IMR-90 (cell line): Measurements from ENCODE around the gene PEA15. TPM values are rescaled to one million over a fixed set of nuclear protein-coding genes. Genes with fewer than 3 reads are reported as not detected.

Experiments used
- ATAC-seq: fragments of 200-7000 bp; cut with Tn5 transposase; 2 replicates; pipeline ENCODE4 v1.9.1; 2020; ENCODE audit warnings: low read depth, mild to moderate bottlenecking, moderate library complexity
- BruUV-seq: library from RNA; stranded (reverse); fragments of 400-500 nt; replicated peaks from 2 replicates; lab custom pipeline; 2021; lab: Mats Ljungman, UMichigan
- CTCF ChIA-PET: fragments of 300-600 bp; formaldehyde crosslinking; extraction: SDS; loops from one replicate; lab custom pipeline; 2021; ENCODE audit warnings: antibody characterized with exemption; lab: Yijun Ruan, JAX
- POLR2A ChIA-PET: fragments of 300-600 bp; sonication (Branson Sonifier 250); formaldehyde crosslinking; loops from one replicate; lab custom pipeline; 2022; ENCODE audit warnings: antibody characterized with exemption; ENCODE audit not compliant: unreplicated experiment; lab: Charles Lee
- DNase-seq: peaks from one replicate; pipeline ENCODE4 v3.0.0; 2013
- H2AFZ ChIP-seq: replicated peaks from 2 replicates; pipeline ENCODE3; 2013; ENCODE audit warnings: low read length, mild to moderate bottlenecking; ENCODE audit not compliant: poor library complexity
- H2AK5ac ChIP-seq: 2 replicates; pipeline ENCODE4 v1.6.1; 2013; ENCODE audit warnings: low read depth, low read length, inconsistent platforms
- H2AK9ac ChIP-seq: replicated peaks from 2 replicates; pipeline ENCODE3; 2013; ENCODE audit warnings: mild to moderate bottlenecking, low read depth, low read length, moderate library complexity; ENCODE audit not compliant: poor library complexity
- H2BK120ac ChIP-seq: 2 replicates; pipeline ENCODE4 v1.6.1; 2013; ENCODE audit warnings: low read depth, low read length, inconsistent platforms
- H2BK15ac ChIP-seq: 3 replicates; pipeline ENCODE4 v1.6.1; 2013; ENCODE audit warnings: low read depth, low read length, inconsistent platforms
- H2BK20ac ChIP-seq: 2 replicates; pipeline ENCODE4 v1.6.1; 2013; ENCODE audit warnings: low read depth, mild to moderate bottlenecking, inconsistent platforms, low read length, moderate library complexity
- H2BK5ac ChIP-seq: 2 replicates; pipeline ENCODE4 v1.6.1; 2013; ENCODE audit warnings: mild to moderate bottlenecking, low read depth, low read length, inconsistent platforms; ENCODE audit not compliant: poor library complexity, severe bottlenecking
- H3K14ac ChIP-seq: replicated peaks from 2 replicates; pipeline ENCODE4 v1.6.1; 2013; ENCODE audit warnings: low read depth, low read length, inconsistent platforms
- H3K18ac ChIP-seq: 2 replicates; pipeline ENCODE4 v1.6.1; 2013; ENCODE audit warnings: low read depth, low read length, control low read depth
- H3K23ac ChIP-seq: 2 replicates; pipeline ENCODE4 v1.6.1; 2013; ENCODE audit warnings: low read depth, low read length, inconsistent platforms
- H3K27ac ChIP-seq: 2 replicates; pipeline ENCODE4 v1.5.1; 2013; ENCODE audit warnings: mild to moderate bottlenecking, control low read depth, low read length; ENCODE audit not compliant: insufficient read depth
- H3K27me3 ChIP-seq: 2 replicates; pipeline ENCODE4 v1.6.1; 2013; ENCODE audit warnings: low read length; ENCODE audit not compliant: control insufficient read depth, insufficient read depth
- H3K36me3 ChIP-seq: 2 replicates; pipeline ENCODE4 v1.6.1; 2013; ENCODE audit warnings: low read length, mixed read lengths; ENCODE audit not compliant: control insufficient read depth, insufficient read depth
- H3K4ac ChIP-seq: 2 replicates; pipeline ENCODE4 v1.6.1; 2013; ENCODE audit warnings: low read depth, low read length, inconsistent platforms
- H3K4me1 ChIP-seq: 2 replicates; pipeline ENCODE4 v1.6.1; 2013; ENCODE audit warnings: low read length, mixed read lengths; ENCODE audit not compliant: control insufficient read depth, insufficient read depth
- H3K4me2 ChIP-seq: 2 replicates; pipeline ENCODE4 v1.6.1; 2013; ENCODE audit warnings: low read depth, mild to moderate bottlenecking, control low read depth, low read length, moderate library complexity
- H3K4me3 ChIP-seq: 2 replicates; pipeline ENCODE4 v1.5.1; 2013; ENCODE audit warnings: low read depth, mild to moderate bottlenecking, control low read depth, low read length, moderate library complexity; ENCODE audit not compliant: insufficient read depth
- H3K56ac ChIP-seq: 2 replicates; pipeline ENCODE4 v1.6.1; 2013; ENCODE audit warnings: low read length, inconsistent platforms; ENCODE audit not compliant: insufficient read depth; ENCODE audit errors: extremely low read depth
- H3K79me1 ChIP-seq, 2 experiments: 2 replicates each; pipeline ENCODE4 v1.6.1; 2013; ENCODE audit warnings: low read length in 2 of 2, inconsistent platforms in 1 of 2, low read depth in 1 of 2
- H3K9ac ChIP-seq: 2 replicates; pipeline ENCODE4 v1.6.1; 2013; ENCODE audit warnings: low read depth, low read length, control low read depth
- H3K9me1 ChIP-seq: 2 replicates; pipeline ENCODE4 v1.6.1; 2013; ENCODE audit warnings: low read length, inconsistent platforms; ENCODE audit not compliant: insufficient read depth
- H3K9me3 ChIP-seq: 2 replicates; pipeline ENCODE4 v1.6.1; 2013; ENCODE audit warnings: low read length; ENCODE audit not compliant: control insufficient read depth, insufficient read depth
- H4K20me1 ChIP-seq: 2 replicates; pipeline ENCODE4 v1.6.1; 2013; ENCODE audit warnings: low read length, inconsistent platforms; ENCODE audit not compliant: insufficient read depth
- H4K5ac ChIP-seq: 2 replicates; pipeline ENCODE4 v1.6.1; 2013; ENCODE audit warnings: mild to moderate bottlenecking, low read depth, low read length, control low read depth
- H4K8ac ChIP-seq, 2 experiments: 2 replicates each; pipeline ENCODE4 v1.6.1; 2013; ENCODE audit warnings: low read depth in 2 of 2, low read length in 2 of 2, control low read depth in 1 of 2, inconsistent platforms in 1 of 2
- H4K91ac ChIP-seq: 2 replicates; pipeline ENCODE4 v1.6.1; 2013; ENCODE audit warnings: low read depth, low read length, inconsistent platforms; ENCODE audit not compliant: insufficient read depth
- BHLHE40 ChIP-seq: fragments of 150-350 bp; IDR thresholded peaks from 2 replicates; pipeline ENCODE4 v1.6.1; 2016; ENCODE audit warnings: mild to moderate bottlenecking, low read depth, low read length
- CHD1 ChIP-seq: IDR thresholded peaks from 2 replicates; pipeline ENCODE4 v1.6.1; 2012; ENCODE audit warnings: low read depth, low read length, improper control_type of control experiment
- CTCF ChIP-seq: conservative IDR thresholded peaks from 2 replicates; pipeline ENCODE4 v1.5.1; 2012; ENCODE audit warnings: mild to moderate bottlenecking, low read depth, low read length, improper control_type of control experiment
- FOS ChIP-seq: fragments of 150-350 bp; IDR thresholded peaks from 2 replicates; pipeline ENCODE4 v1.6.1; 2016; ENCODE audit warnings: low read depth, low read length
- MAFK ChIP-seq: IDR thresholded peaks from 2 replicates; pipeline ENCODE4 v1.6.1; 2012; ENCODE audit warnings: low read depth, low read length, improper control_type of control experiment
- MAZ ChIP-seq: IDR thresholded peaks from 2 replicates; pipeline ENCODE4 v1.6.1; 2012; ENCODE audit warnings: low read depth, mild to moderate bottlenecking, low read length, improper control_type of control experiment, moderate library complexity, borderline replicate concordance
- MXI1 ChIP-seq: IDR thresholded peaks from 2 replicates; pipeline ENCODE4 v1.6.1; 2012; ENCODE audit warnings: low read depth, mild to moderate bottlenecking, low read length, moderate library complexity, borderline replicate concordance
- NFE2L2 ChIP-seq: fragments of 150-350 bp; IDR thresholded peaks from 2 replicates; pipeline ENCODE4 v1.6.1; 2016; ENCODE audit warnings: low read depth, mild to moderate bottlenecking, low read length
- RCOR1 ChIP-seq: IDR thresholded peaks from 2 replicates; pipeline ENCODE4 v1.6.1; 2012; ENCODE audit warnings: mild to moderate bottlenecking, low read length, improper control_type of control experiment; ENCODE audit not compliant: insufficient replicate concordance
- RFX5 ChIP-seq: IDR thresholded peaks from 2 replicates; pipeline ENCODE4 v1.8.0; 2012; ENCODE audit warnings: low read depth, mild to moderate bottlenecking, low read length, moderate library complexity
- SMC3 ChIP-seq: fragments of 150-350 bp; IDR thresholded peaks from 2 replicates; pipeline ENCODE4 v1.6.1; 2016; ENCODE audit warnings: low read depth, mild to moderate bottlenecking, antibody characterized with exemption, low read length, moderate library complexity
- USF2 ChIP-seq: fragments of 150-350 bp; IDR thresholded peaks from 2 replicates; pipeline ENCODE4 v1.6.1; 2017; ENCODE audit warnings: mild to moderate bottlenecking, antibody characterized with exemption, low read length, low read depth
- WGBS, 2 experiments: methylation state at CpG; one replicate each; pipeline versions ENCODE4 v1.1.5 to v1.1.7; 2013; ENCODE audit warnings: missing lambda C conversion rate in 2 of 2; ENCODE audit not compliant: insufficient read length in 1 of 2; ENCODE audit errors: extremely low coverage in 2 of 2; 5-methylcytosine and 5-hydroxymethylcytosine counted together
- dilution Hi-C: fragments of 300-500 bp; cut with HindIII; formaldehyde crosslinking; loops from one replicate; pipeline ENCODE4 v1.14.3; 2018; ENCODE audit warnings: low sequenced_read_pairs; ENCODE audit not compliant: unreplicated experiment
- in situ Hi-C: fragments of 300-500 bp; cut with MboI; formaldehyde crosslinking; loops from 3 replicates; pipeline ENCODE4 v1.14.3; 2019; ENCODE audit warnings: low sequenced_read_pairs, inconsistent platforms, mixed read lengths
- intact Hi-C: fragments of 100-400 bp; cut with micrococcal nuclease; formaldehyde crosslinking; loops from 2 replicates; pipeline ENCODE4 v1.10.0; 2022
- polyA plus RNA-seq, 3 experiments: library from polyadenylated mRNA; depleted of rRNA; stranded (reverse); fragments of >200 nt; gene quantifications; 2 replicates each; pipeline ENCODE4 v1.2.3, GENCODE V29; 2012; ENCODE audit warnings: low replicate concordance in 1 of 3
- total RNA-seq: library from RNA; depleted of rRNA; stranded (reverse); fragments of >200 nt; gene quantifications from 2 replicates; pipeline ENCODE4 v1.2.3, GENCODE V29; 2012

Gene PEA15
- total and polyA plus RNA-seq, 2 of the 4 experiments (the other 2 are of a cell fraction): 296 to 754 TPM

GRCh38 chr1:160193832-160194736 lies 11.1 kb upstream of the PEA15 start:
- in situ Hi-C loops: loop anchor here (25.0 kb wide), 1 partner anchor 418 kb away; no protein-coding TSS in a partner anchor
- TF ChIP-seq MAZ: no peak
- no peak for TF ChIP-seq RFX5
- no peak for TF ChIP-seq SMC3
- TF ChIP-seq CTCF: no peak
- TF ChIP-seq USF2: no peak
- no peak for TF ChIP-seq FOS
- no peak for TF ChIP-seq RCOR1
- no peak for TF ChIP-seq CHD1
- TF ChIP-seq MXI1: no peak
- TF ChIP-seq BHLHE40: no peak
- TF ChIP-seq MAFK: no peak
- no peak for TF ChIP-seq NFE2L2

More at GRCh38 chr1:160193832-160194736, 11.1 kb upstream of the PEA15 start:
- Histone ChIP-seq H3K4me2 (no peak overlapping the region), H4K91ac (no peak overlapping the region), H3K23ac (no peak overlapping the region), H2BK15ac (no peak overlapping the region), H3K18ac (no peak overlapping the region), H3K9me3 (no peaks in the 10 kb centered on the region), H2BK120ac (no peak overlapping the region), H3K36me3 (no peaks in the 10 kb centered on the region), H2AK5ac (peak overlapping the region; percentile 70; the same call in 1 of the 2 replicates), H4K5ac (no peak overlapping the region), H3K14ac (no peak overlapping the region), H2BK20ac (no peak overlapping the region), H2AK9ac (peak overlapping the region; percentile 87), H3K56ac (no peak overlapping the region), H2BK5ac (peak overlapping the region; percentile 60), H3K4ac (peak overlapping the region; percentile 48; the same call in 1 of the 2 replicates), H2AFZ (peak overlapping the region; percentile 88), H3K27me3 (peaks cover 3% of the 10 kb centered on the region; the same call in 1 of the 2 replicates), H3K4me1 (peaks cover 4% of the 10 kb centered on the region), H3K79me1 (no peaks in the 10 kb centered on the region), H3K9ac (no peak overlapping the region), H4K20me1 (no peaks in the 10 kb centered on the region), H3K4me3 (no peak overlapping the region), H4K8ac (peak overlapping the region in 1 of 2 experiments; percentile 14; a peak in 1 of 4 replicates), H3K9me1 (peaks cover 10% of the 10 kb centered on the region; the same call in 1 of the 2 replicates), H3K27ac (no peak overlapping the region)
- dilution Hi-C loops (no loop called here), intact Hi-C loops (loop anchor here (1.0 to 5.0 kb wide), 6 partner anchors 25 to 182 kb away; partner anchors contain the start of gene PEX19)
- CTCF ChIA-PET: interaction anchor here (0.5 to 3.2 kb wide), 35 partner anchors 8 to 186 kb away, joined by 3 to 63 read pairs (median 4); partner anchors contain the start of gene DCAF8
- DNase-seq (no peak), ATAC-seq (no peak)
- no TSS peak for BruUV-seq
- WGBS, 2 experiments: 89% methylated on average over 8 of the region's 9 CpGs; no CpG with 5 or more reads in 1 of the 2 experiments
- POLR2A ChIA-PET: no interaction called here
